GM19452 (cell line): ENCODE measurements around the gene DLG2.

Experiments used
- ATAC-seq: cut with Tn5 transposase; IDR thresholded peaks from one replicate; pipeline ENCODE4 v1.9.1; 2021; ENCODE audit not compliant: unreplicated experiment

The DLG2 gene

GRCh38 chr11:84414920-84415319 is 1212.2 kb downstream of the DLG2 start:
- no peak for ATAC-seq

- ATAC-seq = no peak
Measured at GRCh38 chr11:84413549-84413948, 1213.6 kb downstream of the DLG2 start.

- no peak for ATAC-seq
Measured at GRCh38 chr11:84412862-84413261, 1214.3 kb downstream of the DLG2 start.

- no peak for ATAC-seq
Measured at GRCh38 chr11:84408946-84409411, 1218.2 kb downstream of the DLG2 start.

GRCh38 chr11:84407091-84407490 is 1220.1 kb downstream of the DLG2 start:
- no peak for ATAC-seq

GRCh38 chr11:84398017-84398626 is 1229.0 kb downstream of the DLG2 start:
- ATAC-seq = no peak

GRCh38 chr11:84396521-84396920 is 1230.6 kb downstream of the DLG2 start:
- no peak for ATAC-seq

GRCh38 chr11:84390441-84391078 is 1236.6 kb downstream of the DLG2 start:
- no peak for ATAC-seq

- ATAC-seq = no peak
Measured at GRCh38 chr11:84389696-84390095, 1237.4 kb downstream of the DLG2 start.

- ATAC-seq = peak; percentile 65
Measured at GRCh38 chr11:84384731-84385130, 1242.4 kb downstream of the DLG2 start.

GRCh38 chr11:84383576-84383975 is 1243.6 kb downstream of the DLG2 start:
- no peak for ATAC-seq

GRCh38 chr11:84381666-84382065 is 1245.5 kb downstream of the DLG2 start:
- ATAC-seq = no peak

- ATAC-seq = no peak
Measured at GRCh38 chr11:84372381-84372950, 1254.7 kb downstream of the DLG2 start.

- ATAC-seq = no peak
Measured at GRCh38 chr11:84358034-84358433, 1269.1 kb downstream of the DLG2 start.

- ATAC-seq = no peak
Measured at GRCh38 chr11:84355911-84356310, 1271.2 kb downstream of the DLG2 start.

- no peak for ATAC-seq
Measured at GRCh38 chr11:84345597-84345996, 1281.5 kb downstream of the DLG2 start.

GRCh38 chr11:84345027-84345426 is 1282.1 kb downstream of the DLG2 start:
- ATAC-seq = no peak

- ATAC-seq = no peak
Measured at GRCh38 chr11:84339796-84340195, 1287.3 kb downstream of the DLG2 start.

GRCh38 chr11:84333221-84333620 is 1293.9 kb downstream of the DLG2 start:
- no peak for ATAC-seq

GRCh38 chr11:84322211-84322610 is 1304.9 kb downstream of the DLG2 start:
- ATAC-seq = no peak

GRCh38 chr11:84319863-84320262 is 1307.3 kb downstream of the DLG2 start:
- ATAC-seq = no peak

- no peak for ATAC-seq
Measured at GRCh38 chr11:84316866-84317555, 1310.1 kb downstream of the DLG2 start.
